HepG2 (cell line): ENCODE results near the gene HSPA1L. TPM values are rescaled to one million over a fixed set of nuclear protein-coding genes. Genes with fewer than 3 reads are reported as not detected.

Source experiments
- BRD4 ChIP-seq: sonication (generic); formaldehyde crosslinking; IDR thresholded peaks from 2 replicates; pipeline ENCODE4 v1.4.0; 2020; ENCODE audit warnings: missing genetic modification reagents
- CHCHD3 ChIP-seq: sonication (generic); formaldehyde crosslinking; IDR thresholded peaks from 2 replicates; pipeline ENCODE4 v1.8.0; 2022; ENCODE audit warnings: mild to moderate bottlenecking, missing genetic modification reagents, moderate library complexity
- EEA1 ChIP-seq: sonication (generic); formaldehyde crosslinking; IDR thresholded peaks from 2 replicates; pipeline ENCODE4 v1.5.1; 2020; ENCODE audit warnings: mild to moderate bottlenecking, missing genetic modification reagents, borderline replicate concordance
- FOXK2 ChIP-seq: fragments of 450-650 bp; IDR thresholded peaks from 2 replicates; pipeline ENCODE4 v1.6.1; 2016
- HHEX ChIP-seq: IDR thresholded peaks from 2 replicates; pipeline ENCODE4 v1.6.1; 2016; ENCODE audit warnings: control low read depth
- HNRNPLL ChIP-seq: fragments of 200-400 bp; formaldehyde crosslinking; IDR thresholded peaks from 2 replicates; pipeline ENCODE4 v1.6.1; 2017; ENCODE audit warnings: mild to moderate bottlenecking, low read depth, low read length; ENCODE audit not compliant: poor library complexity, severe bottlenecking
- NCOR1 ChIP-seq: fragments of 200-600 bp; sonication (generic); IDR thresholded peaks from 2 replicates; pipeline ENCODE4 v1.7.0; 2017; ENCODE audit warnings: antibody characterized with exemption, low read length, borderline replicate concordance
- NFYB ChIP-seq: sonication (generic); formaldehyde crosslinking; IDR thresholded peaks from 2 replicates; pipeline ENCODE4 v1.4.0; 2020; ENCODE audit warnings: missing genetic modification reagents
- POLR2AphosphoS5 ChIP-seq: IDR thresholded peaks from 2 replicates; pipeline ENCODE4 v1.6.1; 2012; ENCODE audit warnings: low read depth, low read length
- PTBP1 ChIP-seq: fragments of 200-400 bp; formaldehyde crosslinking; IDR thresholded peaks from 2 replicates; pipeline ENCODE4 v1.6.1; 2018; ENCODE audit warnings: low read length, low read depth; ENCODE audit not compliant: poor library complexity, severe bottlenecking
- REL ChIP-seq: sonication (generic); formaldehyde crosslinking; conservative IDR thresholded peaks from 2 replicates; pipeline ENCODE4 v1.8.0; 2022; ENCODE audit warnings: mild to moderate bottlenecking, missing genetic modification reagents, moderate library complexity
- ZBTB38 ChIP-seq: sonication (generic); formaldehyde crosslinking; IDR thresholded peaks from 2 replicates; pipeline ENCODE4 v1.5.1; 2020; ENCODE audit warnings: mild to moderate bottlenecking, missing genetic modification reagents
- ZNF567 ChIP-seq: sonication (generic); formaldehyde crosslinking; IDR thresholded peaks from 2 replicates; pipeline ENCODE4 v1.8.1; 2023; ENCODE audit warnings: mild to moderate bottlenecking, missing genetic modification reagents, borderline replicate concordance
- ZNF720 ChIP-seq: sonication (generic); formaldehyde crosslinking; IDR thresholded peaks from 2 replicates; pipeline ENCODE4 v1.4.0; 2020; ENCODE audit warnings: missing genetic modification reagents
- ZNF781 ChIP-seq: sonication (generic); formaldehyde crosslinking; IDR thresholded peaks from 2 replicates; pipeline ENCODE4 v1.5.1; 2020; ENCODE audit warnings: borderline replicate concordance, mild to moderate bottlenecking, missing genetic modification reagents; ENCODE audit errors: not compliant biosample characterization
- polyA plus RNA-seq, 8 experiments: library from polyadenylated mRNA; depleted of rRNA in 3 of 8; stranded (reverse) in 7 of 8; unstranded in 1 of 8; fragments of >200 nt; fragmentation: Illumina TruSeq in 4 of 8; extraction: Trizol in 4 of 8; gene quantifications; 2 replicates each; pipeline versions ENCODE4 v1.2.1 to v1.2.3, GENCODE V29; 2011 to 2016; ENCODE audit warnings: low read depth in 4 of 8, missing spikeins in 1 of 8, mixed read lengths in 1 of 8; ENCODE audit not compliant: insufficient read depth in 1 of 8
- total RNA-seq, 5 experiments: library from RNA; depleted of rRNA; stranded (reverse); fragments of >200 nt; fragmentation: Illumina TruSeq; extraction: Trizol; gene quantifications; 2 replicates each; pipeline ENCODE4 v1.2.3, GENCODE V29; 2016; ENCODE audit warnings: low read depth in 1 of 5
- TF ChIP-seq, protein P1 (sequence below): sonication (generic); formaldehyde crosslinking; IDR thresholded peaks from 2 replicates; pipeline ENCODE4 v1.5.0; 2020; ENCODE audit warnings: mild to moderate bottlenecking, missing genetic modification reagents
- TF ChIP-seq, protein P2 (sequence below): sonication (generic); formaldehyde crosslinking; conservative IDR thresholded peaks from 2 replicates; pipeline ENCODE4 v1.4.0; 2020; ENCODE audit warnings: mild to moderate bottlenecking, missing genetic modification reagents, moderate library complexity
- TF ChIP-seq, protein P3 (sequence below): sonication (generic); formaldehyde crosslinking; IDR thresholded peaks from 2 replicates; pipeline ENCODE4 v1.8.1; 2023; ENCODE audit warnings: mild to moderate bottlenecking, missing genetic modification reagents, borderline replicate concordance
- TF ChIP-seq, protein P4 (sequence below): sonication (generic); formaldehyde crosslinking; IDR thresholded peaks from 2 replicates; pipeline ENCODE4 v1.4.0; 2020; ENCODE audit warnings: mild to moderate bottlenecking, missing genetic modification reagents

HSPA1L gene
- total and polyA plus RNA-seq, 2 of the 13 experiments (the other 11 are each of a cell fraction or from before 2014, with no cell fraction given) = 0.55 to 1.0 TPM

DNA sequence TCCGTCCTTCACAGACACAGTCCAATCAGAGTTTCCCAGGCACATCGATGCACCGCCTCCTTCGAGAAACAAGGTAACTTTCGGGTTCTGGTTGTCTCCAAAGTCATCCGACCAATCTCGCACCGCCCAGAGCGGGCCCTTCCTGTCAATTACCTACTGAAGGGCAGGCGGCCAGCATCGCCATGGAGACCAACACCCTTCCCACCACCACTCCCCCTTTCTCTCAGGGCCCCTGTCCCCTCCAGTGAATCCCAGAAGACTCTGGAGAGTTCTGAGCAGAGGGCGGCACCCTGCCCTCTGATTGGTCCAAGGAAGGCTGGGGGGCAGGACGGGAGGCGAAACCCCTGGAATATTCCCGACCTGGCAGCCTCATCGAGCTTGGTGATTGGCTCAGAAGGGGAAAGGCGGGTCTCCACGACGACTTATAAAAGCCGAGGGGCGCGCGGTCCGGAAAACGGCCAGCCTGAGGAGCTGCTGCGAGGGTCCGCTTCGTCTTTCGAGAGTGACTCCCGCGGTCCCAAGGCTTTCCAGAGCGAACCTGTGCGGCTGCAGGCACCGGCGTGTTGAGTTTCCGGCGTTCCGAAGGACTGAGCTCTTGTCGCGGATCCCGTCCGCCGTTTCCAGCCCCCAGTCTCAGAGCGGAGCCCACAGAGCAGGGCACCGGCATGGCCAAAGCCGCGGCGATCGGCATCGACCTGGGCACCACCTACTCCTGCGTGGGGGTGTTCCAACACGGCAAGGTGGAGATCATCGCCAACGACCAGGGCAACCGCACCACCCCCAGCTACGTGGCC lies 12.4 kb upstream of the HSPA1L start, which contains the start of gene HSPA1B (continued):
- TF ChIP-seq ZNF567 (peak; percentile 87; the same call in 1 of the 2 replicates), PTBP1 (no peak), POLR2AphosphoS5 (peak; percentile 100), ZBTB38 (CRISPR knock-in tag) (peak; percentile 72), BRD4 (CRISPR knock-in tag) (0 out of 2 replicates have a peak, but pooled peaks have one; percentile 20), FOXK2 (peak; percentile 55; the same call in 1 of the 2 replicates), ZNF720 (CRISPR knock-in tag) (peak; percentile 63; the same call in 1 of the 2 replicates), EEA1 (CRISPR knock-in tag) (no peak), CHCHD3 (CRISPR knock-in tag) (no peak; the same call in 1 of the 2 replicates), HHEX (no peak), NFYB (CRISPR knock-in tag) (peak; percentile 89), ZNF781 (no peak), HNRNPLL (no peak), NCOR1 (0 out of 2 replicates have a peak, but pooled peaks have one; percentile 12), REL (no peak)
- TF ChIP-seq, protein P1, sequence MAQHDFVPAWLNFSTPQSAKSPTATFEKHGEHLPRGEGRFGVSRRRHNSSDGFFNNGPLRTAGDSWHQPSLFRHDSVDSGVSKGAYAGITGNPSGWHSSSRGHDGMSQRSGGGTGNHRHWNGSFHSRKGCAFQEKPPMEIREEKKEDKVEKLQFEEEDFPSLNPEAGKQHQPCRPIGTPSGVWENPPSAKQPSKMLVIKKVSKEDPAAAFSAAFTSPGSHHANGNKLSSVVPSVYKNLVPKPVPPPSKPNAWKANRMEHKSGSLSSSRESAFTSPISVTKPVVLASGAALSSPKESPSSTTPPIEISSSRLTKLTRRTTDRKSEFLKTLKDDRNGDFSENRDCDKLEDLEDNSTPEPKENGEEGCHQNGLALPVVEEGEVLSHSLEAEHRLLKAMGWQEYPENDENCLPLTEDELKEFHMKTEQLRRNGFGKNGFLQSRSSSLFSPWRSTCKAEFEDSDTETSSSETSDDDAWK (CRISPR knock-in tag) = no peak
- TF ChIP-seq, protein P2, sequence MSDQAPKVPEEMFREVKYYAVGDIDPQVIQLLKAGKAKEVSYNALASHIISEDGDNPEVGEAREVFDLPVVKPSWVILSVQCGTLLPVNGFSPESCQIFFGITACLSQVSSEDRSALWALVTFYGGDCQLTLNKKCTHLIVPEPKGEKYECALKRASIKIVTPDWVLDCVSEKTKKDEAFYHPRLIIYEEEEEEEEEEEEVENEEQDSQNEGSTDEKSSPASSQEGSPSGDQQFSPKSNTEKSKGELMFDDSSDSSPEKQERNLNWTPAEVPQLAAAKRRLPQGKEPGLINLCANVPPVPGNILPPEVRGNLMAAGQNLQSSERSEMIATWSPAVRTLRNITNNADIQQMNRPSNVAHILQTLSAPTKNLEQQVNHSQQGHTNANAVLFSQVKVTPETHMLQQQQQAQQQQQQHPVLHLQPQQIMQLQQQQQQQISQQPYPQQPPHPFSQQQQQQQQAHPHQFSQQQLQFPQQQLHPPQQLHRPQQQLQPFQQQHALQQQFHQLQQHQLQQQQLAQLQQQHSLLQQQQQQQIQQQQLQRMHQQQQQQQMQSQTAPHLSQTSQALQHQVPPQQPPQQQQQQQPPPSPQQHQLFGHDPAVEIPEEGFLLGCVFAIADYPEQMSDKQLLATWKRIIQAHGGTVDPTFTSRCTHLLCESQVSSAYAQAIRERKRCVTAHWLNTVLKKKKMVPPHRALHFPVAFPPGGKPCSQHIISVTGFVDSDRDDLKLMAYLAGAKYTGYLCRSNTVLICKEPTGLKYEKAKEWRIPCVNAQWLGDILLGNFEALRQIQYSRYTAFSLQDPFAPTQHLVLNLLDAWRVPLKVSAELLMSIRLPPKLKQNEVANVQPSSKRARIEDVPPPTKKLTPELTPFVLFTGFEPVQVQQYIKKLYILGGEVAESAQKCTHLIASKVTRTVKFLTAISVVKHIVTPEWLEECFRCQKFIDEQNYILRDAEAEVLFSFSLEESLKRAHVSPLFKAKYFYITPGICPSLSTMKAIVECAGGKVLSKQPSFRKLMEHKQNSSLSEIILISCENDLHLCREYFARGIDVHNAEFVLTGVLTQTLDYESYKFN (CRISPR knock-in tag) = peak; percentile 68; the same call in 1 of the 2 replicates
- TF ChIP-seq, protein P3, sequence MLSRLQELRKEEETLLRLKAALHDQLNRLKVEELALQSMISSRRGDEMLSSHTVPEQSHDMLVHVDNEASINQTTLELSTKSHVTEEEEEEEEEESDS (CRISPR knock-in tag) = no peak
- TF ChIP-seq, protein P4, sequence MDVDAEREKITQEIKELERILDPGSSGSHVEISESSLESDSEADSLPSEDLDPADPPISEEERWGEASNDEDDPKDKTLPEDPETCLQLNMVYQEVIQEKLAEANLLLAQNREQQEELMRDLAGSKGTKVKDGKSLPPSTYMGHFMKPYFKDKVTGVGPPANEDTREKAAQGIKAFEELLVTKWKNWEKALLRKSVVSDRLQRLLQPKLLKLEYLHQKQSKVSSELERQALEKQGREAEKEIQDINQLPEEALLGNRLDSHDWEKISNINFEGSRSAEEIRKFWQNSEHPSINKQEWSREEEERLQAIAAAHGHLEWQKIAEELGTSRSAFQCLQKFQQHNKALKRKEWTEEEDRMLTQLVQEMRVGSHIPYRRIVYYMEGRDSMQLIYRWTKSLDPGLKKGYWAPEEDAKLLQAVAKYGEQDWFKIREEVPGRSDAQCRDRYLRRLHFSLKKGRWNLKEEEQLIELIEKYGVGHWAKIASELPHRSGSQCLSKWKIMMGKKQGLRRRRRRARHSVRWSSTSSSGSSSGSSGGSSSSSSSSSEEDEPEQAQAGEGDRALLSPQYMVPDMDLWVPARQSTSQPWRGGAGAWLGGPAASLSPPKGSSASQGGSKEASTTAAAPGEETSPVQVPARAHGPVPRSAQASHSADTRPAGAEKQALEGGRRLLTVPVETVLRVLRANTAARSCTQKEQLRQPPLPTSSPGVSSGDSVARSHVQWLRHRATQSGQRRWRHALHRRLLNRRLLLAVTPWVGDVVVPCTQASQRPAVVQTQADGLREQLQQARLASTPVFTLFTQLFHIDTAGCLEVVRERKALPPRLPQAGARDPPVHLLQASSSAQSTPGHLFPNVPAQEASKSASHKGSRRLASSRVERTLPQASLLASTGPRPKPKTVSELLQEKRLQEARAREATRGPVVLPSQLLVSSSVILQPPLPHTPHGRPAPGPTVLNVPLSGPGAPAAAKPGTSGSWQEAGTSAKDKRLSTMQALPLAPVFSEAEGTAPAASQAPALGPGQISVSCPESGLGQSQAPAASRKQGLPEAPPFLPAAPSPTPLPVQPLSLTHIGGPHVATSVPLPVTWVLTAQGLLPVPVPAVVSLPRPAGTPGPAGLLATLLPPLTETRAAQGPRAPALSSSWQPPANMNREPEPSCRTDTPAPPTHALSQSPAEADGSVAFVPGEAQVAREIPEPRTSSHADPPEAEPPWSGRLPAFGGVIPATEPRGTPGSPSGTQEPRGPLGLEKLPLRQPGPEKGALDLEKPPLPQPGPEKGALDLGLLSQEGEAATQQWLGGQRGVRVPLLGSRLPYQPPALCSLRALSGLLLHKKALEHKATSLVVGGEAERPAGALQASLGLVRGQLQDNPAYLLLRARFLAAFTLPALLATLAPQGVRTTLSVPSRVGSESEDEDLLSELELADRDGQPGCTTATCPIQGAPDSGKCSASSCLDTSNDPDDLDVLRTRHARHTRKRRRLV = 0 out of 2 replicates have a peak, but pooled peaks have one; percentile 63
